HL-60 (cell line): Measurements from ENCODE around the gene MASP1.

Experiments
- CTCF ChIP-seq: IDR thresholded peaks from one replicate; pipeline ENCODE4 v1.5.1; 2011; ENCODE audit warnings: low read length, control low read depth, inconsistent platforms; ENCODE audit not compliant: insufficient read depth
- POLR2AphosphoS5 ChIP-seq: IDR thresholded peaks from 2 replicates; pipeline ENCODE4 v1.6.1; 2012; ENCODE audit warnings: low read depth
- REST ChIP-seq: IDR thresholded peaks from 2 replicates; pipeline ENCODE4 v1.6.1; 2012; ENCODE audit warnings: low read depth; ENCODE audit not compliant: insufficient replicate concordance

DNA sequence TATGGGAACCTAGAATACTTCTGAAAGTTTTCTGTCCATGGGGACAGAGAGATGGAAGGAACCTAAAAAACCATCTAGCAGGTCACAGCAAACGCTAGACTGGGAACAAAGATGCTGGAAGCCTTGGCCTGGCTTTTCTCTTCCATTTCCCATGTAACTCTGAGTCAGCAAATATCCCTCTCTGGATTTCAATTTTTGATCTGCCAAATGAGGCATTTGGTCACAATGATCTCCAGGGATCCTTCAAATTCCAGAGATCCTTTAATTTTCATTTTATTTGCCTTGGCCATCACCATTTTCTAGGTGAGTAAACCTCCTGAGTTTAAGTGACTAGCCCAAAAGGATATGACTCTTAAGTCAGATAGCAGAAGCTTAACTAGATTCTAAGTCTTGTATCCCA lies 54.6 kb downstream of the MASP1 start:
- TF ChIP-seq REST (no peak), CTCF (no peak), POLR2AphosphoS5 (no peak)
